Measurements from ENCODE around the gene SETD9. TPM values are rescaled to one million over a fixed set of nuclear protein-coding genes. Genes with fewer than 3 reads are reported as not detected.

SETD9 gene
- total RNA-seq, 4 donors from 2014 or later = 3.3 to 16.8 (median 8.0) TPM

DNA sequence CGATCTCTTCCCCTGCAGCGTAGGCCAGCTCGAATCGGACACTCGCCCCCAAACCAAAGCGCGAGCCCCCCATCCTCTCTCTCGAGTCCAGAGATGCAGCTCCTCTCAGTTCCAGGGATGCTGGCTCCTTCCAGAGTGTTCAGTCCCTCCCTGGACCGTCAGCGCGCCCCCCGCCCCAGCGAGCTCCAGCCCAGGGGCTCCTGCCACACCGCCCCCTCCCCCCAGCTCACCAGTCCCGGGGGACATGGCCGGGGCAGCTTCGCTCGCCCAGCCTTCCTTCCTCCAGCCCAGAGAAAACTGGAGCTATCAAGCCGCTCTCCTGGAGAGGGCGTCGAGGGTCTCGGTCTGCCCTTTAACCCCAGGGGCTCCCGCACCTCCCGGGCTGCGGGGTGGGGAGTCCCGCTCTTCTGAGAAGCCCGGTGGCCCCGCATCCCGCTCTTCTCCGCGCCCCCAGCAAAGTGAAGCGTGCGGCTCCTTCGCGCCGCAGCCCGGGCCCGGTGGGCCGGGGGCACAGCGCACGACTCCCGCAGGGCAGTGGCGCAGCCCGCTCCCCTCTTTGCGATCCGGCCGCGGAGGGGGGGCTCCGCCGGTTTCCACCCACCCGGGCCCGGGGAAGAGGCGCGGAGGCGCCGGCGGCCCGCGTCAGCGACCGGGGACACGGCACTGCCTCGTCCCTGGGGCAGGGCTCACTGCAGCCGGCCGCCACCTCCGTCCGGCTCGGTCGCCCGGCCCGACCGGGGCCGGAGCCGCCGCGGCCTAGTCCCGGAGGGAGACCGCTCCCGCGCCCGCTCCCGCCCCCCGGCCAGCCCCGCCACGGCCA is 41.9 kb downstream of the SETD9 start:
- Histone ChIP-seq H3K4me1 (peaks cover 0 to 32% (median 0%) of the 10 kb centered on the region in 4 donors), H3K9me3 (no peaks in the 10 kb centered on the region), H3K27ac (peak overlapping the region; percentile 86 to 96 (median 89)), H3K4me3 (peak overlapping the region; percentile 80 to 96 (median 87)), H3K36me3 (peaks cover 0 to 9% (median 0%) of the 10 kb centered on the region in 3 donors), H3K27me3 (no peaks in the 10 kb centered on the region)
- no peak for DNase-seq (ENCODE audit: low spot score in 2 of 2)
- WGBS, 2 donors = 0 to 1% methylated on average over 14 to 27 of the region's 85 CpGs
- TF ChIP-seq EP300 (IDR thresholded peaks at IDR 0.05) = no peak
- TF ChIP-seq CTCF (IDR thresholded peaks at IDR 0.05) = no peak
- no peak for TF ChIP-seq POLR2A (IDR thresholded peaks at IDR 0.05)

- H3K4me3 ChIP-seq = peak within 1 kb of the TSS; percentile 80 to 96 (median 87)
- 0 to 1% methylated on average over 23 to 42 of the region's 89 CpGs for WGBS, 2 donors
- peak in 1 of 2 donors; percentile 25 for TF ChIP-seq EP300 (IDR thresholded peaks at IDR 0.05)
- no peak for TF ChIP-seq POLR2A (IDR thresholded peaks at IDR 0.05)
- H3K9me3 ChIP-seq = no peaks in the 10 kb centered on the region
- H3K36me3 ChIP-seq = peaks cover 0 to 6% (median 0%) of the 10 kb centered on the region in 3 donors
- peak; percentile 45 to 51 for DNase-seq (ENCODE audit: low spot score in 2 of 2)
- peak within 1 kb of the TSS; percentile 86 to 96 (median 91) for H3K27ac ChIP-seq
- peaks cover 0 to 28% (median 0%) of the 10 kb centered on the region in 4 donors for H3K4me1 ChIP-seq
- H3K27me3 ChIP-seq = no peaks in the 10 kb centered on the region
Measured at GRCh38 chr5:56951946-56952691, 42.7 kb downstream of the SETD9 start, which contains the start of gene MIER3. Gene MIER3, minus strand, starts transcription at chr5:56952123. Its CDS starts 21 bp downstream, at chr5:56952102.

GRCh38 chr5:56954262-56954661 is 44.9 kb downstream of the SETD9 start:
- no peak overlapping the region for H3K27ac ChIP-seq
- H3K4me1 ChIP-seq = peaks cover 0 to 21% (median 0%) of the 10 kb centered on the region in 4 donors
- H3K36me3 ChIP-seq = no peaks in the 10 kb centered on the region
- TF ChIP-seq EP300 (IDR thresholded peaks at IDR 0.05) (no peak), CTCF (IDR thresholded peaks at IDR 0.05) (no peak), POLR2A (IDR thresholded peaks at IDR 0.05) (no peak)
- no peaks in the 10 kb centered on the region for H3K9me3 ChIP-seq
- no peak overlapping the region for H3K4me3 ChIP-seq
- 95 to 98% methylated on average over 1 of the region's 1 CpG for whole genome bisulfite sequencing, 2 donors
- no peaks in the 10 kb centered on the region for H3K27me3 ChIP-seq
- no peak for DNase-seq (ENCODE audit: low spot score in 2 of 2)

DNA sequence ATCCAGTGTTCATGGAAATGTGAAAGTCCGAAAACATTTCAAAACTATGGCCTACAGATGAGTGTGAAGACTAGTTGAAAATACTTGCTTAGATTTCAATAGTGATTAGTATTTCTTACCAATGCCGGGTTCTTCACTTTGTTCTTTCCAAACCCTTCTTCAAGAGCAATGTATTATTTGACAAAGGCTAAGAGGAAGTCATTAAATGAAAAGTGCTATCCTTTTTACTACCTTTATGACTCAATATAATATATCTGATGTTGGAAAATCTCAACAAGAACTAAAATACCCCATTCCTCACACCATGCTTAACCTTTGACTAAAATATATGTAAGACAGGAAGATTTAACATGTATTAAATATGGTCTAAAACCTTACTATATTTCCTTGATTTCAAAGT is 49.2 kb downstream of the SETD9 start:
- H3K4me1 ChIP-seq = no peaks in the 10 kb centered on the region
- WGBS, 2 donors = 93 to 94% methylated on average over 2 of the region's 2 CpGs
- H3K36me3 ChIP-seq = no peaks in the 10 kb centered on the region
- DNase-seq (ENCODE audit: low spot score in 2 of 2) = no peak
- no peak overlapping the region for H3K4me3 ChIP-seq
- no peak overlapping the region for H3K27ac ChIP-seq
- no peak for TF ChIP-seq EP300 (IDR thresholded peaks at IDR 0.05)
- no peak for TF ChIP-seq POLR2A (IDR thresholded peaks at IDR 0.05)
- no peak for TF ChIP-seq CTCF (IDR thresholded peaks at IDR 0.05)
- no peaks in the 10 kb centered on the region for H3K27me3 ChIP-seq
- H3K9me3 ChIP-seq = no peaks in the 10 kb centered on the region

- H3K36me3 ChIP-seq = no peaks in the 10 kb centered on the region
- TF ChIP-seq EP300 (IDR thresholded peaks at IDR 0.05) = no peak
- TF ChIP-seq POLR2A (IDR thresholded peaks at IDR 0.05) = no peak
- no peak for TF ChIP-seq CTCF (IDR thresholded peaks at IDR 0.05)
- WGBS, 2 donors = 79 to 80% methylated on average over 4 of the region's 4 CpGs
- H3K27ac ChIP-seq = no peak overlapping the region
- DNase-seq (ENCODE audit: low spot score in 2 of 2) = no peak
- H3K9me3 ChIP-seq = no peaks in the 10 kb centered on the region
- no peaks in the 10 kb centered on the region for H3K27me3 ChIP-seq
- H3K4me3 ChIP-seq = no peak overlapping the region
- no peaks in the 10 kb centered on the region for H3K4me1 ChIP-seq
Measured at GRCh38 chr5:56959326-56959725, 49.9 kb downstream of the SETD9 start.
